ENCODE measurements around the gene EPAS1.

GRCh38 chr2:46274586-46274985, 22.6 kb upstream of the EPAS1 start:
- no peak for TF ChIP-seq POLR2A (IDR thresholded peaks at IDR 0.05; ENCODE audit: low read length)
- no peak for TF ChIP-seq GATA1 (IDR thresholded peaks at IDR 0.05; ENCODE audit: low read depth, low read length)

Data from erythroblast (primary cell).